ENCODE results near the gene CSTF2T.

- no peak for TF ChIP-seq CTCF (IDR thresholded peaks at IDR 0.05; ENCODE audit: low read depth, low read length)
- no peak for TF ChIP-seq EZH2phosphoT487 (IDR thresholded peaks at IDR 0.05; ENCODE audit: low read depth)
Measured at GRCh38 chr10:51707821-51708424, 8.5 kb upstream of the CSTF2T start.
